EL (cell line): ENCODE data around the gene MYO7B.
A peak's percentile ranks its signal among the peaks of the same experiment; 100 is the strongest.

ENCODE experiments used
- DNase-seq: peaks from one replicate; pipeline ENCODE4 v3.0.0-alpha.2; 2016

Gene MYO7B

DNA sequence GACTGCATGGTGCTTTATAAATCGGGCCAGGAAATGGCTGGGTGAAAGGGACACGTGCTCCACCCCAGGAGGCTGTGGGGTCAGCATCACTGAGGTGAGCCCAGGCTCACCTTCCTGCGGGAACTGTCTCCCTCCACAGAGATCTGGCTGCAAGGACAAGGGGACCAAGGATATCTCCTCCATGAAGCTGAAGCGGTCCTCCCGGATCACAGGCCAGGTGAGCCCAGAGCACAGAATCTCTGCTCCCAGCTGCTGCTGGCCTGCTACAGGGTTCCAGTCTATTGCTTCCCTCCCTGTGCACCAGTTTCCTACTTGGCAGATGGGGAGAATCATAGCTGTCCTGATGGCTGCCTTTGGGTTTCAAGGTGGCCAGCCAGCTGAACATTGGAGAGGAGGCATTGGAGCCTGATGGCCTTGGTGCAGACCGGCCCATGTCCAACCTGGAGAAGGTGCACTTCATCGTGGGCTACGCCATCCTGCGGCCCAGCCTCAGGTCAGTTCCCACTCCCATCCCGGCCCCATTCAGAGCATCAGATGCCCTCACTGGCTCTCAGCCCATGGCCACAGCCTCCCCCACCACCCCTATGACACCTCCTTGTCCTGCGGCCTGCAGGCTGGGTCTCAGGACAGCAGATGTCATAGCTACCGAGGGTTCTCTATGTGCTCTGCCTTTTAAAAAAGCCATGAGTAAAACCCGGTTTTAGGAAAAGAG is 76.8 kb downstream of the MYO7B start:
- DNase-seq: no peak

GRCh38 chr2:127614246-127614645 is 78.8 kb downstream of the MYO7B start:
- no peak for DNase-seq

- DNase-seq: peak; percentile 96
Observed at GRCh38 chr2:127614731-127615130, 79.2 kb downstream of the MYO7B start.

GRCh38 chr2:127615511-127616166 is 80.2 kb downstream of the MYO7B start:
- peak; percentile 92 for DNase-seq

GRCh38 chr2:127618551-127619202 is 83.2 kb downstream of the MYO7B start:
- DNase-seq: peak; percentile 81

DNA sequence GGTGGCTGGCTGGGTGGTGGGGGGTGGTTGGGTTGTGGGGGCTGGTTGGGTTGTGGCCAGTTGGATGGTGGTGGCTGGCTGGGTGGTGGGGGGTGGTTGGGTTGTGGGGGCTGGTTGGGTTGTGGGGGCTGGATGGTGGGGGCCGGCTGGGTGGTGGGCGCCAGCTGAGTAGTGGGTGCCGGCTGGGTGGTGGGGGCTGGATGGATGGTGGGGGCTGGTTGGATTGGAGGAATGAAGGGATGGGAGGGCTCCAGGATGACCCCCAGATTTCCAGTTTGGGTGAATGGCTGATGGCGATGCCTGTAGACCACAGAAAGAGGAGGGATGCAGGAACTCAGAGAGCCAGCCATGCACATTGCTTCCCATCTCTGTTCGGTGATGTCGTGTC is 83.7 kb downstream of the MYO7B start:
- no peak for DNase-seq

DNA sequence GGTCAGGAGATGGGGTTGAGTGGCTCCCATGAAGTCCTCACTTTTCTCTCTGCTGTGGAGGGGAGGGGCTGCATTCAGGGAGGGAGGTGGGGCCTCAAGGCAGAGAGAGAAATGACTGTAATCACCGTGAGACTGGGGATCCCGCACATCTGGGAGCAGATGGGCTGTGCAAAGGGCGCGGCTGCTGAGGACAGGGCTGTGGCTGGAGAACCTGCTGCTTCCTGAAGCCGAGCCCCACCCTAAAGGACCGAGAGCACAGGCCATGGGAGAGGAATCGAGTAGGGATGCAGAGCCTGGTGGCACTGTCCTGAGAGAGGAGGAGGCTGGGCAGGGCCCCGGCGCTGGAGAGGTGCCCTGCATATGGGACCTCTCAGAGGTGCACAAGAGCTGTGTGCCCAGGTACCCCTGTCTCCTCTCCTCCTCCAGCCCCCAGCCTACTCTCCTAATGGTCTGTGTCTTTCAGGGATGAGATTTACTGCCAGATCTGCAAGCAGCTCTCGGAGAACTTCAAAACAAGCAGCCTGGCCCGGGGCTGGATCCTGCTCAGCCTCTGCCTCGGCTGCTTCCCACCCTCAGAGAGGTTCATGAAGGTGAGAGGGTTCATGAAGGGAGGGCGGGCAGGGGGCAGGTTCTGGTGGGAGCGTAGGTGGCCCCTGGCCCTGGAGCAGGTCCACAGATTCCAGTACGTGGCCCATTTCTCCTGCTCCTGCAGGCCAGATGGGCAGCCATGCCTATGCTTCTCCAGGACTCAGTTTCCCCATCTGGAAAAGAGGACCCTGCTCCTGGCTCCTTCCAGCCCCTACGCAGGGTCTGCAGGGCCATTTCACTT is 84.6 kb downstream of the MYO7B start:
- no peak for DNase-seq

DNA sequence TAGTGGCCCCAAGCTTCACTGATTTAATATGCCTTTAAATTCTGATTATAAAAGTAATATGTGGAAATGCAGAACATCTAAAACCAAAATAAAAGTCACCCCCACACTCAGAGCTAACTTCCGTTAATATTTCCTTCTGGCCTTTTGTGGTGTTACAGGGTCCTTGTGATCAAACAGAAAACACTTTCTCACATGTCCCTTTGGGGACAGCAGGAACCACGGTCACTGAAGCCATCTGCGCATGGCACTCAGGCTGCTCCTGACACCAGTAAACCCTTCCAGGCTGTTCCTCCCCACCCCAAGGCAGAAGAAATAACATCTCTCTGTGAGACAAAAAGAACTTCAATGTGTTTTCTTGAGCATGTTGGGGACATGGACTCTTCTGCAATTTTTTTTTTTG is 85.4 kb downstream of the MYO7B start:
- DNase-seq: no peak

- DNase-seq: no peak
Observed at GRCh38 chr2:127621981-127622431, 86.5 kb downstream of the MYO7B start.

- no peak for DNase-seq
Observed at GRCh38 chr2:127622561-127623387, 87.3 kb downstream of the MYO7B start.

- peak; percentile 73 for DNase-seq
Observed at GRCh38 chr2:127623388-127624319, 88.2 kb downstream of the MYO7B start.

DNA sequence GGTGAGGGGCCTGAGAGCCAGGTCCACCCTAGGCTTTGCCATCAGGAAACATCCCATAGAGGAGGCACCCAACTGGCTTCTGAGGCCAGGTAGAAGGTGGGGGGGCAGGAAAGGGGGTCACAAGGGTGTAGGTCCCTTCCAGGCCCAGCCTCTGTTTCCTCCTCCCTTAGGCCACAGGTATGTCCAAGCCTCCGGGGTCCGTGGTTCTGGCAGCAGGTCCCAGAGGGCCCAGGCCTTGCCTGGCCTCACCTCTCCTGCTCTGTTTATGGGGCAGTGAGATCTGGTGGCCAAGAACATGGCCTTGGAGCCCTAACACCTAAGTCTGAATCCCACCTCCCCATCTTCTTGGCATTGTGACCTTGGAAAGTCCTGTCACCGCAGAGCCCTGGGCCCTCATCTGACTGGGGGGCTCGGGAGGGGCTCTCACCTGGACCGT is 88.9 kb downstream of the MYO7B start:
- no peak for DNase-seq

GRCh38 chr2:127624756-127625571 is 89.5 kb downstream of the MYO7B start:
- DNase-seq: no peak

DNA sequence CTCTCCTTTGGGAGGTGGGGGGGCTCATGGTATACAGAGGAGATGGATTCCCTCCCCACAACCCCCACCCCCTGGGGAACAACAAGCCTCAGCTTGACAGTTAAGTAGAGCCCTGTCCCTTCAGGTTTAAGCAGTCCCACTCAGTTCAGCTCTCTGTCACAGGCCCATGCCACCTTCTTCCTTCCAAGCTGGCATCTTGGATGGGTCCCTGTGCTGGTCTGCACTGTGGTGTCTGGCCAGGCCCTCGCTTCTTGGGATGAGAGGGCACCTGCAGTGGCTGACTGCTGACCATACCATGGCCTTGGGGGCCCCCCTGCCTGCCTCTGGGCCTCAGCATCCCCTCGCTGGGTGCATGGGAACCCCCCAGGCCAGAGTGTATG is 90.1 kb downstream of the MYO7B start:
- no peak for DNase-seq

DNA sequence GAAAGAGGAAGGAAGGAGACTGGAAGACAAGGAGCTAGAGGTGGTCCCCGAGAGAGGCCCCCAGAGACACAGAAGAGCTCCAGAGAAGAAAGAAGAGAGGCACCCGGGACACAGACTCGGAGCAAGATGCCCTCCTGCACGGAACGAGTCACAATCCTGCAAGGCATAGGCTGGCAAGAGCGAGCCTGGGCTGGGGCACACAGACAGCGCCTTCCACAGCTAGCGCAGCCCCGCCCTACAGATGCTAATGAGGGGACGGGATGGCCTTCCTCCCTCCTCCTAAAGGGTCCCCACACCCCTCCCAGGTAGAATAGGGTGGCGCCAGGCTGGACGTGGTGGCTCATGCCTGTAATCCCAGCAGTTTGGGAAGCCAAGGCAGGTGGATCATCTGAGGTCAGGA is 90.7 kb downstream of the MYO7B start:
- DNase-seq: no peak

GRCh38 chr2:127626917-127627739 is 91.6 kb downstream of the MYO7B start:
- no peak for DNase-seq

DNA sequence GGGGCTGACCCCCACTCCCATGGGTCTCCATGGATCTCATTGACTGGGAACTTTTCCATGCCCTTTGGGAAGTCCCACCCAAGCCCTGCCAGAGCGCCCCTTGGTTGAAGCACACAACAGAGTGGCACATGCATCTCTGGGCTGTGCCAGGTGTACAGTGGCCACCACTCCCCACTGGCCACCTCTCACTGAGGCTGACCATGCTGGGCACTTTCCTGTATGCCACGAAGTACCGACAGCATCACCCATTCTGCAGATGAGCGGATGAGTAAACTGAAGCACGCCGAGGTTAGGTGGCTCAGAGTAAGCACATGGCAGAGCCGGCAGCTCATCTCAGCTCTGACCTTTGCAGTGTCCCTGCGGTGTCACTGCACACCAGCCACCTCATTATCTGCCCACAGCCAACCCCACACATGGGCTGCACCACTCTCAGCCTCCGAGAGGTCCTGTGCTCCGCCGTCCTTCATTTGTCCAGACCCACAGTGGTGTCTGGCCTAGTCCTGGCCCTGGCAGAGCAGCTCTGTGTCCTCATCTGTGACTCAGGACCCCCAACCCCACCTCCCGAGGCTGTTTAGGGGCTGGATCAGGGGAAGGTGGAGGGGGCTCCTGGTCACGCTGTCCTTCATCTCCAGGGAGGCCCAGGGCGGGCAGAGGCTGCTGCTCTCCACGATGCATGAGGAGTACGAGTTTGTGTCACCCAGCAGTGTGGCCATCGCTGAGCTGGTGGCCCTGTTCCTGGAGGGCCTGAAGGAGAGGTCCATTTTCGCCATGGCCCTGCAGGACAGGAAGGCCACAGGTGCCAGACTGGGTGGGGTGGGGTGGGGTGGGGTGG is 92.5 kb downstream of the MYO7B start:
- no peak for DNase-seq
